Activated naive CD4-positive, alpha-beta T cell treated with Interleukin-2 at 50 U/mL for 16 hours (primary cell): Measurements from ENCODE around the gene PPP2R5B.

Source experiments
- DNase-seq: peaks from one replicate; pipeline ENCODE4 v3.0.0-alpha.2; 2020

Gene PPP2R5B

DNA sequence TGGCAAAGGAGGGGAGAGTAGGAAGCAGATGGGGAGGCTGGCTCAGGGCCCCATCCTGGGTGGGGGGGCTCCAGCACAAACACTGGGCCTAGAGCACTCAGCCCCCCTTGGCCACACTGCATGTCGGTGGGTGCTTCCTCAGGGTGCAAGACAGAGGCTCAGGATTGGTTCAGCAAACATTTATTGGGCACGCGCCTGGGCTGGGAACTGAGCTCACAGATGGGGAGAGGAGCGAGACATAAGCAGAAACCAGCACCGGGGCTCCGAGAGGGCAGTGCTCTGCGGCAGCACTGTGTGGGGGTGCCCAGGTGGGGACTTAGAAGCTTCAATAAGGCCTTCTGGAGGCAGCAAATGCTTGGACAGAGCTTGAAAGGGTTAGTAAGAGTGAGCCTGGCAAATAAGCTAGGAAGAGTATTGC lies 34.0 kb upstream of the PPP2R5B start:
- no peak for DNase-seq

DNA sequence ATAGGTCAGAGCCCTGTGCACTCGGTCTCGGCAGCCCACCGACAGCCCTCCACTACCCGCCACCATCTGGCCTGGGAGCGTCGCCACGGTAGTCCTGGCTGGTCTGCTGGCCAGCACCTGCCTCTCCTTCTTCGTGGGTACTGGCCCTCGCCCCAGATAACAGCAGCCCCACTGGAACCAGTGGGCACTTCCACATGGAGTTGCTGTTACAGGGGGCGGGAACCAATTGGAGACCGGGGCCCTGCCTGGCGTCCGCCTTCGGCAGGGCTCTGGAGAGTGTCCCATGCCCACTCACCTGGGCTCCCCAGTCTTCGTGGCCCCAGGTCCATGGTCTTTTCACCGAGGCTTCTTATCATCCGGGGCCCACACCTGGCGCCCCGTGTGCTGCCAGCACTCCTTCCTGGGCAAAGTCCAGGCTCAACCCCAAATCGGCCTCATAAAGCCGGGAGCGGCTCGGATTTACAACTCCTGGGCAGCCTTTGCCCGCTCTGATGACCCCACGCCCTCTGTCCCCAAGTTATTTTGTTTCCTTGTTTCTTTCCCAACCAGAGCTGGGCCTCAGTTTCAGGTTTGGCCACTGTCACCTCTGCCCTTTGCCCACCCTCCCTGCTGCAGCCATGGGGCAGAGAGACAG lies 33.2 kb upstream of the PPP2R5B start:
- DNase-seq: no peak

DNA sequence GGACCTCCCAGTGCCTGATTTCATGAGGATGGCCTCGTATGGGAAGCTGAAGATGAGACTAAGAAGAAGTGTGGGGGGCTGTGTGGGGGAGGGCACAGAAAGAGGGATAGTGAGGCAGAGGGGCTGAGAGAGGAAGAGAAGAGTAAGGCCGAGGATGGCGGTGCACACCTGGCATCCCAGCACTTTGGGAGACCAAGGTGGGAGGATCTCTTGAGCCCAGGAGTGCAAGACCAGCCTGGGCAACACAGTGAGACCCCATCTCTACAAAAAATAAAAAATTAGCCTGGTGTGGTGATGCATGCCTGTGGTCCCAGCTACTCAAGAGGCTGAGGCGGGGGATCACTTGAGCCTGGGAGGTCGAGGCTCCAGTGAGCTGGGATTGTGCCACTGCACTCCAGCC lies 32.6 kb upstream of the PPP2R5B start:
- no peak for DNase-seq

DNA sequence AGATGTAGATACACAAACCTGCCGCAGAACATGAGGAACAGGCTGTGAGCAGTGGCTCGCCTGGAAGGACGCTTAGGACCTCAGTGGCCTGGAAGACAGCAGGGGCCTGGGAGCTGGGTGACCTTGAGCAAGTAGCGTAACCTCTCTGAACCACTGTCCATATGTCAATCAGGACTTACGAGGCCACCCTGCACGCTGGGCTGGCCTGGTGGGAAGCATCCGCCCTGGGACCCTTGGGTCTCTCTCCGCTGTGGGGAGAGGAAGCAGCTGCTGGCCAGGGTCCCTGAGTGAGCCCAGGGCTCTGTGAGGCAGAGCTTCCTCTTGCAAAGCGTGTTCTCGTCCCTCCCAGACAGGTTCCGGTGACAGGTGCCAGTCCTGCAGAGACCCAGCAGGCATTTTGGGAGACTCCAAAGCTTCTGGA lies 32.1 kb upstream of the PPP2R5B start:
- DNase-seq: no peak

DNA sequence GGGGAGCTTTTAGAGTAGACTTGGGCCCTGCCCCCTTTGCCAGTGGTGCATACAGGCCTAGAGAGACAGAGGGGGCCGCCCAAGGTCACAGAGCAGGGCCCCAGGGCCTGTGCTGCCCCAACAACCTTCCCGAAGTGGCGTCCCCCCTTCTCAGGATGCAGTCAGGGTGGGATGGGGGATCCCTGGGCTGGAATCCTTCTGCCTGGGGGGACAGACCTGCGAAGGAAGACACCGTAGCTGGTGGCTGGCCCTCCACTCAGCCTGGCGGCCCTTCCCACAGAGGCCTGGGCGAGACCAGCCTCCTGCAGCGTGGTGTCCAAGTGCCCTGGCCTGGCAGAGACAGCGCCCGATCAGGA lies 31.7 kb upstream of the PPP2R5B start:
- DNase-seq: no peak

DNA sequence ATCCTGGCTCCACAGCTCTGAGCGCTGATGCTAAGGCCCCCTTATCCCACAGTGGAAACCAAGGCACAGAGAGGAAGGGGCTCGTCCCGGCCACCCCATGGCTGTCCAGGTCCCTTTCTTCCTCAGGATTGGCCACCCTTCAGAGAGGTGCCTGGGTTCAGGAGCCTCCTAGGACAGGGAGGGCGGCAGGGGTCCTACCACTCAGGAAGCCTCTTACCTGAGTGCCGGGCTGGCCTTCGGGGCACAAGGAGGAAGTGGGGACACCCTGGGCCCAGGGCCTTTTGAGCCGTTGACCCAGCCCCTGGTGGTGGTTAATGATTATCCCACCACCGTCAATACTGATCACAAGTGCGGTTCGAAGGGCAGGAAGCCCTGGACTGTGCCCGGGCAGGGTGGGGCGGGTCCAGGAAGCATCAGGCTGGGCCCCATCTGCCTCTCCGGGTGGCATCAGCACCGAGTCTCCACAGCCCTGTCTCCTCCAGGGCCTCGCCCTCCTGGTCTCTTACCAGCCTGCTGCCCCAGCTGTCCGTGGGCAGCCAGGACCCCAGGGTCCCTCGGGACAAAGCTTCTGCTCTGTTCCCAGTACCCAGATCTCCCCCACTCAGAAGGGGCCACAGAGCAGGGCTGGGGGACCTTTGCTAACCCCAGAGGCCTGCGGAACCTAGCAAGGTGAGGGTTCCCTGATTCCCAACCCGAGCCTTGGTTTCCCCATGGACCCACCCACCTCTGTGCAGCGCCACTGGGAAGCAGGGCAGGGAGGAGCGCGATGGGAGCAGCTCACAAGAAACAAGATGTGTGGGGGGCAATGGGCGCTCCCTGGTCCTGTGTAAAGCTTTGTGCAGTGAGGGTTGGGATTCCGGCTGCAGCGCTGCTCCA lies 31.1 kb upstream of the PPP2R5B start:
- no peak for DNase-seq

DNA sequence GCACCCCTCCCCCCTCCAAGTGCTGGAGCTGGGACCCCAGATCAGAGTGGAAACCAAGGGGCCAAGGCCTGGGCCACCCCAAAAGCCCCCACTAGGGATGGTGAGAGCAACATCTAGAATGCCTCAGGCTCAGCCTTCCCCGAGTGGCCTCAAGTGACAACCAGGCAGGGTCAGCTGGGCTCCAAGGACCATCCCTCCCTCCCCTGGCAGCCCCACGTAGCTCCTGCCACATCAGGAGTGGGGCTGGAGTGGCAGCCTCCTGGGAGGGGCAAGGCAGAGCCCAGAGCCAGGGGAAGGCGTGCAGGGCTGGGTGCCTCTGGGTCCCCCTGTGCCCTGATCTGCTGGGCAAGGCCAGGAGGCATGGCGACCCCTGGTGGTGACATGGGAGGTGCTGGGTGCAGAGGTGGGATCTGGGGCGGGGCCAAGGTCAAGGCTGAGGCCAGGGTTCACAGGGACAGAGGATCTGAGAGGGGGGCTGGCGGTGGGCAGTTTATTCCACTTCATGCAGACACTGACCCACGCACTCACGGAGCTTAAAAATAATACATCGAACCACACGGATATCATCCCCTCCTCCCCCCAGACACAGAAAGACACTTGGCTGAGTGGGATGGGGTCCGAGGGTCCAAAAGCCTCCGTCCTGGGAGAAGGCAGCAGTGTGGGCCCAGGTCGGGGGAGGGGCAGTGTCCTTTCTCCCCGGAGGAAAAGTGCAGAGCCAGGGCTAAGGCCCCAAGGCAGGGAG lies 30.2 kb upstream of the PPP2R5B start:
- DNase-seq: peak; percentile 92

DNA sequence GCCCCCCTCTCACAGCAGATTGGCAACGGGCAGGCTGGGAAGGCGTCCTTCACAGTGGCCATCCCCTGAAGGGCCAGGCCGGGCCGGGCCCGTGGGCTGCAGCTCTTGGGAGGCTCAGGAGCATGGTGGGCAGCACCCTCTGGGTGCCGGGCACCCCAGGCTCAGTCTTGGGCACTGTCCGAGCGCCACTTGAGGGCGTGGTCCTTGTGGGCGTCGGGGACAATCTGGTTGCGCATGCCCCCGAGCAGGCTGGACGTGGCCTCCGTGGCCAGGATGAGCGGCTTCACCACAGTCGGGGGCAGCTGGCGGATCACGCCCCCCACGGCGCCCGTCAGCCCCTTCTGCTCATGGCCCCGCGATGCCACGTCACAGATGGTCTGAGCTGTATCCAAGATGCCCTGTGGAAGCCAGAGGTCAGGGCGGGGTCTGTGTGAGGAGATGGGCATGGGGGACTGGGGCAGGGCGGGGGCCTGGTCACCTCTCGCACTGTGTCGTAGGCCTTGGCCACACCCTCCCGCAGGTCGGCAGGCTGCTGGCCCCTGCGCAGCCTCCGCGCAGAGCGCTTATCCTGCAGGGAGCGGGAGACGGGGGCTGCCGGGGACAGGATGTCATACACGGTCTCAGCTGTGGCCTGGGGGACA lies 29.6 kb upstream of the PPP2R5B start:
- no peak for DNase-seq

DNA sequence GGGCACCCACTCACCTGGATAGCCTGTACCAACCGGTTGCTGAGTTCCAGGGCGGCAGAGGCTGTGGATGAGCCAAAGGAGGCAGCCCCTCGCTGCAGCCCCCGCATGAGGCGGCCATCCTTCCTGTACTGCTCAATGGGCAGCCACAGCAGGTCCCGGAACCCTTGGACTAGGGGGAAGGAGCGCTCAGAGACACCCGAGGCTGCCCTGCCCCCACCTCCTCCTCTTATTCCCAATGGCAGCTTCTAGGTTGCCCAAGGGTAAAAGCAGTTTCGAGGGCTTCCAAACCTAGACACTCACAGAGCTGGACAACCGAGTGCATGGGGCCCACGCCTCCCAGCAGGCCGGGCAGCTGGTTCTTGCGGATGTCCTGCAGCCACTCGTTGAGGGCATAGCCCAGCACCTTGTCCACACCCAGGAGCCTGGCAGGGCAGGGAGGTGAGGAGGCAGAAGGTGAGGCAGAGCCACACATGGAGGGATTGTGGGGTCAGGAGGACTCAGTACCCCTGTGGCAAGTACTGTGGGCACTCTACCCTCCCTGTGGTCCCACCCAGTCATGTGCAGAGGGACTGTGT lies 28.0 kb upstream of the PPP2R5B start:
- DNase-seq: no peak

DNA sequence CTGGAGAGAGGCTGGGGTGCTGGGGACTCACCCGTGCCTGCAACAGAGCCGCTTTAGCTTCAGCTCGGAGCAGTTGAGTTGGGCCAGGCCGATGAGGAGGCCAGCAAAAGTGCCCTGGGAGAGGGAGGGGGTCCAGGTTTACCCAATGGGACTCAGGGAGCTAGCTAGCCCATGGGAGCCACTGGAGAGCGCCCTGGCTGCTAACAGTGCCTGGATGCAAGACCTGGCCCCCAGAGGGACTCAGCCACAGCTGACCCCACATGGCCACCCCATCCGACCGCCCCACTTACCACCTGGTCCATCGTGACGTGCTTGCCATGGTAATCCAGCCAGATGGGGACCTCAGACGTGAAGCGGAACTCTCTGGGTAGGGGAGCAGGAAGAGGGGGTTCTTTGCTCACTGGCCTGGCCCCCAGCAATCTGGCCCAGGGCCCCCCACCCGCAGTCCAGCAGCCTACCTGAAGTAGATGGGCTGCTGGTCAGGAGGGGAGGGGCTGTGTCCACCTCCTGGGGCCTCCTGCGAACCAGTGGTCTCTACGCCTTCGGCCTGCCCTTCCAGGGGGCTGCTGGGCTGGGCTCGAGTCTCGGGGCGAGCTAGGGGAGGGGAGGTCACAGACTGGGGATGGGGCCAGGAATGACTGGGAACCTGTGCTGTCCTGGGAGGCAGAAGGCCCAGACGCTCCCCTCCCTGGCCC lies 27.0 kb upstream of the PPP2R5B start:
- no peak for DNase-seq

DNA sequence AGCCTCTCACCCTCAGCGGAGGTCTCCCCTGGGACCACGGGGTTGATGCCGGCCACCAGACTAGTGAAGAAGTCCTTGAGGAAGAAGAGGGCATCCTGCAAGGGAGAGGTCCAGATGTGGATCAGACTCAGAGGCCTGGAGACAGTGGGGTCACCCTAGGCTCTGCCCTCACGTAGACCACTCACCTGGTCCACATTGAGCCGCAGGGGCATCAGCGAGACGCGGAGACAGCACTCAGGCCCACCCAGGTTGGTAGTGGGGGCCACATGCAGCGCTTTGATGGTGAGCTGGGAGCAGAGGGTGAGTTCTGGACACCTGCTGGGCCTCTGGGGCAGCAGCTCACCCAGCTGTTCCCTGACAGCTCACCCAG lies 26.4 kb upstream of the PPP2R5B start:
- no peak for DNase-seq

DNA sequence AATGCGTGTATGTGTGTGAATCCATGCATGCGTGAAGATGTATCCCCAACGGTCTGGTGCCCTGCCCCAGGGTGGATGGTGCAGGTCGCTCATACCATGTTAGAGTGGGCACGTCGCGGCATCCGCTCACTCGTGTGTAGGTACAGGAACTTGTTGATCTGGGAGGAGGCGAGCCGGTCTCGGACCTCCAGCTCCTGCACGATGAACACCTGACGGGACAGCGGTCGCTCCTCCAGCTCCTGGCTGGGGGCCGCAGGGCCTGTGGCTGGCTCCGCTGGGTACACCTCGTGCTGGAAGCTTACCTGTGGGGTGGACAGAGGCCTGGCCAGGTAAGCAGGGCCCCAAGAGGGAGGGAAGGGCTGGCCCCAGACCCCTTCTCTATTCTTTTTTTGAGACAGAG lies 25.9 kb upstream of the PPP2R5B start:
- DNase-seq: no peak

DNA sequence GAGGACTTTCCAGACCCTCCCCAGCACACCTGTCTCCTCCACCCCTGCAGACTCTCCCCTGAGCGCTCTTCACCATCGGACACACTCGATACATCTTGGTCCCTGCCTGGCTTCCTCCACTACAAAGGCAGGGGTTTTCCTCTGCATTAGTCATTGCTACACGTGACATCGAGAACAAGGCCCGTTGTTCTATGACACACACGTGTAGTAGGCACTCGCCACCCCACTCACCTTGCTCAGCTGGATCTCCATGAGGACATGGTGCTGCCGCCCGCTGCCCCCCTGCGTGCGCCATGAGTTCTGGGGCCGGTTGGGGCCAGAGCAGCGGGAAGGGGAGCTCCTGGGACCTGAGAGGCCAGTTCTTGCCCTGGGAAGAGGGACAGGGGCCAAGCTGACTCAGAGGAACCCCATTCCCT lies 24.2 kb upstream of the PPP2R5B start:
- DNase-seq: peak; percentile 77

DNA sequence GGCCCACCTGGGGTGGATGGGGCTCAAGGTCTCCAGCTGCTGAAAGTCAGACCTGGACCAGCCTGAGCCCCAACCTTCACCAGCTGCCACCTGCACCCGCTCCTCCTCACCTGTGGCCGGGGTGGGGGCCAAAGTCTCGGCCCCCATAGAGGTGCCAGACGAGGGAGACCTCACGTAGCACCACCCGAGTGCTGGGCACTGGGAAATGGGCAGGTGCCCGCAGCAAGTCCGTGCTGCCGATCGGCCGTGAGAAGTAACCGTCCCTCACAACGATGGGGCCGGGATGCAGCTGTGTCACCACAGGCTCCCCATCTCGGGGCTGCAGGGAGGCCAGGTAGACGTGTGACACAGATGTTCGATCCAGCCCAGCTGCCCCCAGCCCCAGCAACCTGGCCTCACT lies 23.7 kb upstream of the PPP2R5B start:
- no peak for DNase-seq

DNA sequence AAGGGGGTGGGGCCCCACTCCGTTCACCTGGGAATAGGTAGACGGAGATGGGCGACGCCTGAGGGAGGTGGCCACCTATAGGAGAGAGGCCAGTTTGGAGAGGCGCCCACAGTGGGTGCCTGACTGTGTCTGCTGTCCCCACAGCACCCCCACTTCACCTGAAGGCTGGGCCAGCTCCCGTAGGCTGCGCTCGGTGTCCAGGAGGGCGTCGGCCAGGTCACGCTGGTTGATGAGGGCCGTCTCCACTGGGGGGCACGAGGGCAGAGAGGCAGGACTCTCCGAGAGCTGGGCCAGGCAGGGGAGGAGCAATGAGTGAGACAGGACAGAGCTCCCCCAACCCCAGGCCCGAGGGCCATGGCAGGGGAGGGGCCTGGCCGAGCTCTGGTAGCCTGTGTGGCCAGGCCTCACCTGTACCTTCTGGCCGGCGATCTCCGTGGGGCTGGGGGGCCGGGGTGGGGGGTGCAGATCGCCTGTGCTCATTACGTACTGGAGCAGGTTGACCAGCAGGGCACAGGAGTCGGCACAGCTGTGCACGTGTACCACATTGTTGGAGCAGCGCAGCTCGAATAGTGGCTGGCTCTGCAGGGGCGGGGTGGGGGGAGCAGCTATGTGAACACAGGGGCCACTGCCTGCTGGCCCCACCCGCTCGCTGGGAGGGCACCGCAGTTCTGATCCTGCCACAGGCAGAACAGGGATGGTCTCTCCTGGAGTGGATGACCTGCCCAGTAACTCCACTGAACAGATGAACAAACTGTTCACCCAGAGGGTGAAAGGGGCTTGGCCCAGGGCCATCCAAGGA lies 22.2 kb upstream of the PPP2R5B start:
- no peak for DNase-seq

DNA sequence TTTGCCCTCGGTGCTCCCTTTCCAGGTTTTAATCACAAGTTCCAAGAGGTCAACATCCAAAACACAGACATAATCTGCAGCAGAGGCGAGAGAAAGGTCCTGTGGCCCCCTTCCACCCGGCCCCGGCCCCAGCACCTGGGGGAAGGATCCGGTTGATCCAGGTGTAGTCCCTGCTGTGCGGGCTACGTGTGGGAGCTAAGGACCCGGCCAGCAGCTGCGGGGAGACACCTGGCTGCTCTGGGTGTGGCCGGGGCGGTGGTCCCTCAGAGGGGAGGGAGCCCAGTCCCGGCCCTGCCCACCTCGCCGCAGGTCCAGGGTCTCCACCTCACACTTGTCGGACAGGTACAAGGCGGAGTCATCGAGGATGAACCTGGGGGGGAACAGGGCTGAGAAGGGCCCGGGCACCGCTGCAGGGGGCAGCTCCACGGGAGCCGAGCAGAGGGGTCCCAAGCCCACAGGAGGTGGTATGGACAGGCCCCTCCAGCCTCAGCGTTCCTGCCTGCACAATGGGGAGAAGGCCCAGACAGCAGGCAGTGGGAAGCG lies 21.1 kb upstream of the PPP2R5B start:
- DNase-seq: no peak

DNA sequence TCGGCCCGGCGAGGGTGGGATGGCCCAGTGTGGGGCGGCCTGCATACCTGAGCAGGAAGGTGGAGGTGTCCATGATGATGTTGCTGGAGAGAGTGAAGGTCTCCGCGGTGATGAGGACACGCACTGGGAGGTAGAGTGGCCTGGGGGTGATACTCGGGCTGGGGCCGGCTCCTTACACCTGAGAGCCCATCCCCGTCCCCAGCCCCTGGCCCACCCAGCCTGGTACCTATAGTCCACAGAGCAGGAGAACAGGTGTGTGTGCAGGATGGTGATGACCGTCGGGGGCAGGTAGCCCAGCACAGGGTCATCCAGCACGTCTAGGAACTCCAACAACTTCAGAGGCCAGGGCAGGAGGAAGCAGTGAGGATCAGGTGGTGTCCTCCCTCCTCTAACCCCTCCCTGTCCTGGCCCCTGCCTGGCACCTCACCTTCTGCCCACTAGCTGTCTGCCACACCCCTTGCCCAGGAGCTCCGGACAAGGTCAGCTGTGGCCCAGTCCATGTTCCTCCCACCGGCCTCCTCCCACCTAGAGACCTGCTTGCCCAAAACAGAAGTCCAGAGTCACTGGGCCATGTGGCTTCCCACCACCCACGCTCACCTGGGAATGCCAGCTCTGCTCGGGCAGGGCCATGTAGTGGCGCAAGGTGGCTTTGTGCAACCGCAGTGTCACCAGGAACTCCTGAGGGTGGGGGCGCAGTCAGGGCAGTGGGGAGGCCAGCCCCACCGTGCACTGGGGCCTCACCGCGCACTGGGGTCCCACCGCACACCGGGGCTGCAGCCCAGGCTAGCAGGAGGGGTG lies 18.8 kb upstream of the PPP2R5B start:
- no peak for DNase-seq

DNA sequence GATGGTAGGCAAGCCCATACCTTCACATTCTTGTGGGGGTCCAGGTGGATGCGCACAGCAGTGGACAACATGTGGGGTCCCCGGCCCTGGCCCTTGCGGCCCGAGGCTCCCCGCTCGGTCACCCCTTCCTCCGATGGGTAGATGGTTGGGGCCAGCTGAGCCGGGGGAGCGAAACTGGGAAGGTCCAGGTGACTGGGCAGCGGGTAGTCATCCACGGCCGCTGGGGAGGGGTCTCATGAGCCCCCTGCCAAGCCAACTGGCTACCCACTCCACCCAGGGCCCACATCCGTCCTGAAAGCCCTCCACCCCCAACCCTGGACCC lies 18.2 kb upstream of the PPP2R5B start:
- no peak for DNase-seq

DNA sequence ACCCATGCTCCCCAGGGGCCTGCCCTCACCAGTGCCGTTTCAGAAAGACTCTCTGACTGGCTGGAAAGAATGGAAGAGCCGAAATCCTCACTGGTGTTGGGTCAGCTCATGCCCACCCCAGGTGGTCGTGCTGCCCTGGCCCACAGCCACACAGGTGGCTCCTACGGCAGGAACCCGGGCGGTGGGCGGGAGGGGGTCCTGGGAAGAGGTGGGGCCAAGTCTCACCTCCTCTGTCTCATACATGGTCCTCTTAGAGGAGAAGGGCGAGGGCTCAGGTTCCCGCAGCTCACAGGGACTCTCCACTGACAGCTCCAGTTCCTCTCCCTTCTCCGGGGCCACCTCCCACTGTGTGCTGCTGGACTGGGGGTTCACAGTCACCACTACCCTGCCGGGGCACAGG lies 15.7 kb upstream of the PPP2R5B start:
- DNase-seq: no peak

DNA sequence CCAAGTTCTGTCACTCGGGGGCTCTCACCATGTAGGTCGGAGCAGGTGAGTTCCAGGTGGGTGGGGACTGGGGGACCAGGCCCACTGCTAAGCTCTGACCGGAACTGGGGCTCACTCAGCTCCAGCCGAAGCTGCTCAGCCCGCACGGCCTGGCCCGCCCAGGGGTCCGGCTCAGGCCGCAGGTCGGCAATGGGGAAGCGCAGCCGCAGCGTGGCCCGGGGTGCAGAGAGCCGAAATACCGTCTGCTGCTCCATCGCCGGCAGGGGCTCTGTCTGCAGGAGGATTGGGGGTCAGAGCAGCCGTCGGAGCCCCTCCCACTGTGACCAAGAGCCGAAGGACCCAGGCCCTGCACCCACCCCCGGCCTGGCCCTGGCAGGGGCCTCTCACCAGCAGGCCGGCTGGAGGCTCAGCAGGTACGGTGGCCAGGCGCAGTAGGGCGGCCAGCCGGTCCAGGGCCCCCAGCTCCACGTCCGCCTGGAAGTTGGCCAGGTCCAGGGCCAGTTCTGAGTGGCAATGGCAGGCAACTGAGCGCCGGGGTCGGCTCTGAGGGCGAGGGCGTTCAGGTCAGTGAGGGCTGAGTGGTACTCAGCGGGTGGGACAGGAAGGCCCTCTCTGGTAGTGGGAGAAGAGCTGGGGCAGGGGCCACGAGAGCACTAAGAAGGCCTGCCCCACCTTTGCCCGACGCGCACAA lies 14.7 kb upstream of the PPP2R5B start:
- no peak for DNase-seq
